Hepatocyte (in vitro differentiated cells): ENCODE data around the gene TPTE2.

Experiments
- EZH2phosphoT487 ChIP-seq: fragments of 200-600 bp; sonication (generic); IDR thresholded peaks from one replicate; pipeline ENCODE4 v1.6.1; 2018; ENCODE audit warnings: antibody characterized with exemption, mild to moderate bottlenecking, low read depth, moderate library complexity; ENCODE audit not compliant: unreplicated experiment, severe bottlenecking
- TF ChIP-seq, protein P1 (sequence below): fragments of 200-600 bp; sonication (generic); IDR thresholded peaks from 2 replicates; pipeline ENCODE4 v1.5.1; 2016; ENCODE audit warnings: antibody characterized with exemption, mild to moderate bottlenecking; ENCODE audit not compliant: poor library complexity

- TF ChIP-seq, protein P1, sequence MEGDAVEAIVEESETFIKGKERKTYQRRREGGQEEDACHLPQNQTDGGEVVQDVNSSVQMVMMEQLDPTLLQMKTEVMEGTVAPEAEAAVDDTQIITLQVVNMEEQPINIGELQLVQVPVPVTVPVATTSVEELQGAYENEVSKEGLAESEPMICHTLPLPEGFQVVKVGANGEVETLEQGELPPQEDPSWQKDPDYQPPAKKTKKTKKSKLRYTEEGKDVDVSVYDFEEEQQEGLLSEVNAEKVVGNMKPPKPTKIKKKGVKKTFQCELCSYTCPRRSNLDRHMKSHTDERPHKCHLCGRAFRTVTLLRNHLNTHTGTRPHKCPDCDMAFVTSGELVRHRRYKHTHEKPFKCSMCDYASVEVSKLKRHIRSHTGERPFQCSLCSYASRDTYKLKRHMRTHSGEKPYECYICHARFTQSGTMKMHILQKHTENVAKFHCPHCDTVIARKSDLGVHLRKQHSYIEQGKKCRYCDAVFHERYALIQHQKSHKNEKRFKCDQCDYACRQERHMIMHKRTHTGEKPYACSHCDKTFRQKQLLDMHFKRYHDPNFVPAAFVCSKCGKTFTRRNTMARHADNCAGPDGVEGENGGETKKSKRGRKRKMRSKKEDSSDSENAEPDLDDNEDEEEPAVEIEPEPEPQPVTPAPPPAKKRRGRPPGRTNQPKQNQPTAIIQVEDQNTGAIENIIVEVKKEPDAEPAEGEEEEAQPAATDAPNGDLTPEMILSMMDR, result no peak
- TF ChIP-seq EZH2phosphoT487, result no peak
Measured at GRCh38 chr13:19604306-19604705, 43.0 kb upstream of the TPTE2 start.
